Middle frontal gyrus (tissue), 1 donor: Measurements from ENCODE around the gene USP32.

Experiments
- DNase-seq: peaks from one replicate; pipeline ENCODE4 v3.0.0-alpha.2; 2015; ENCODE audit warnings: low spot score; ENCODE audit errors: extremely low spot score

The USP32 gene

DNA sequence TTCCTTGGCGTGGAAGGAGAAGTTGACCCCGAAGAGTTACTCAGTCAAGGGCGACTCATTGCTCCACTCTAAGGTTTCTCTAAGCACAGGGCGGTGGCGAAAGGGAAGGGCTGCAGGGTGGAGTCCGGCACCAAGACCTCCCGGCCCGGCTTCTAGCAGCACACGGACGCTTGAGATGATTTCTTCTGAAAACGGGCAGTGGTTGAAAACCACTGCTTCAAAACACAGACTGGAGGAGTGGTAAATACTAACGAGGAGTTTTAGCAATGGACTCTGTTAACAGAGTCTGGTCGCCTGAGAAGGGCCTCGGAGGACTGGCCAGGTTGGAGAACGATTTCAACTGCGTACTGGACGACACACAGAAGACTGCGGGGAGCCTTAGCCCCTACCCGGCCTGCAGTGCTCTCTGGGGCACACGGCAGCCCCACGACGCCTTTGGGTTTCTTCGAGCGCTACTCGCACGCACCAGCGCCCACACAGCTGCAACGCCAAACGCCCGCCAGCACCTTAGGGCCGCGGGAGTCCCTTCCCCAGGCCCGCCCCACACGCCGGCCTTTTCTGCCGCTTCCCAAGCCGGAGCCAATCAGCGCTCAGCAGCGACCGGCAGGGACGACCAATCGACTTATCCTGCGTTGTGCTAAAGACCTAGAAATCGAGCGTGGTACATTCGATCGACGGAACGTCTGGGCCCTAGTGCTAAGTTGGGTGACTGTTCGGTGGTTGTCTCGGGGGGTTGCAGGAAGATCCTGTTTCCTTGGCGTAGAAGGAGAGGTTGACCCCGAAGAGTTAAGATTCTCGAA is 256.6 kb downstream of the USP32 start:
- peak; percentile 85 for DNase-seq

GRCh38 chr17:60134396-60135150 is 257.4 kb downstream of the USP32 start:
- DNase-seq: no peak

DNA sequence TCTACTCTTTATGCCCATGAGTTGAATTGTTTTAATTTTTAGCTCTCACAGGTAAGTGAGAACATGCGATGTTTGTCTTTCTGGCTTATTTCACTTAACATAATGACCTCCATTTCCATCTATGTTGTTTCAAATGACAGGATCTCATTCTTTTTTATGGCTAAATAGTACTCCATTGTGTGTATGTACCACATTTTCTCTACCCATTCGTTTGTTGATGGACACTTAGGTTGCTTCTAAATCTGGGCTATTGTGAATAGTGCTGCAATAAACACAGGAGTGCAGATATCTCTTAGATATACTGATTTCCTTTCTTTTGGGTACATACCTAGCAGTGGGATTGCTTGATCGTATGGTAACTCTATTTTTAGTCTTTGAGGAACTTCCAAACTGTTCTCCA is 261.5 kb downstream of the USP32 start:
- DNase-seq: no peak

DNA sequence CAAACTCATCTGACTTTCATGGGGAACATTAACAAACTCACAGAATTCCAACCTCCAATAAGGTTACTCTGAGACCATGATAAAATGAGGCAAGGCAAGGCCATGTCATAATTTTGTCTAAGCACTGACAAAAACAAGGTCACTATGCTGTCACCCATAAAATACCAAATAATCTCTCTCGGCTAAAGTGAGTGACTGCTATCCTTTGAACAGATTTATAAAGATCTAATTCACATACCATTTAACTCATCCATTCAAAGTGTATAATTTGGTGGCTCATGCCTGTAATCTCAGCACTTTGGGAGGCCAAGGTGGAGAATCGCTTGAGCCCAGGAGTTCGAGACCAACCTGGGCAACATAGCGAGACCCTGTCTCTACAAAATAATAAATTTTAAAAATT is 262.8 kb downstream of the USP32 start:
- DNase-seq: no peak
